ENCODE measurements around the gene DNMBP.
"Not testable (repeated sequence)": the region's sequence is repeated elsewhere in the genome, so short reads cannot be mapped to it uniquely, and the experiment has no call there.

The DNMBP gene

DNA sequence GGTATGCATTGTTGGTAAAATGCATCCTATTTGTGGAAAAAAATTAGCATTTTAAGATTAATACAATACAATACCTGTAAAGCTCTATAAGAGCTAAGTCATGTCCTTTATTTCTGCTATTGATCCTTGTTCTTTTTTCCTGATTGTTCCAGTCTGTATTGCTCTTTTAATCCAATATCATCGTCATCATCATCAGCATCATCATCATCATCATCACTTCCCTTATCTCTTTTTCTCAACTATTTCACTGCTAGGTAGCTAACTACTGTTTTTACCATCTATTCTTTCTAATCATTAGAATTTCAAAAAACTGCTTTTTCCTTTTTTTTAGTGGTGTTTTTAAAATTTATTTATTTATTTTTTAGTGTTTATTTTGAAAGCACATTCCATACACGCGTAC is 156.1 kb downstream of the DNMBP start:
- DNase-seq: no peak

DNA sequence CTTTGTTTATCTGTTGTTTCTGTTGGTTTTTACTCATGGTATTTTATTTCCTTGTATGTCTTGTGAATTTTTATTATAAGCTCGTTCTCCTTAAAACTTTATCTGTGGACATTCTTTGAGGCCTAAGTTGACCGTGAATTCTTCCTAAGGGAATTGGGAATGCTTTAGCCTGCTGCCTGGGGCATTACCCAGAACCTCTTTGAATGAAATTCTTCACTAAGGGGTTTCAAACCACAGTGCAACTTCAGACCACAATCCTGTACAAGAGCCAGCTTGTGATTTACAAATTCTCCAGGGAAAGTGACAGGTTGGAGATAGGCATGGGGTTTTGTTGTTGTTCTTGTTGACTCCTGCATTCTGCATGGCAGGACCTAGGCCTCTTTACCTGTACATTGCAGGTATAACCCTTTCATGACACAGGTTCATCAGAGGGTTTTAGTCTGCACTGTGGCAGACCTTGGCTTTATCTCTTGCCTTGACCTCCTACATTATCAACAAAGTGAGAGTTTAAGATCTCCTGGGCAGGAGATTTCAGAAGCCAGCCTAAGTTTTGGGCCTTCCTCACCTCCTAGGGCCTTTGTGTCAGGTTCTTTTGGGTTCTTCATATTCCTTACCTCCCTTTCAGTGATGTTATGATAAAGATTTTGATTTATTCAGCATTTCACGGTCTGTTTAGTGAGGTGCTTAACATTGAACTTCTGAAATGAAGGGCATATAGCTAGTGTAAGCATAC is 157.1 kb downstream of the DNMBP start:
- no peak for DNase-seq

- DNase-seq: no peak
Measured at GRCh38 chr10:99851825-99852224, 157.9 kb downstream of the DNMBP start.

GRCh38 chr10:99850767-99851340 is 158.9 kb downstream of the DNMBP start:
- no peak for DNase-seq

GRCh38 chr10:99850021-99850766 is 159.6 kb downstream of the DNMBP start:
- no peak for DNase-seq

- no peak for DNase-seq
Measured at GRCh38 chr10:99849536-99849935, 160.2 kb downstream of the DNMBP start.

- DNase-seq: no peak
Measured at GRCh38 chr10:99849057-99849456, 160.7 kb downstream of the DNMBP start.

DNA sequence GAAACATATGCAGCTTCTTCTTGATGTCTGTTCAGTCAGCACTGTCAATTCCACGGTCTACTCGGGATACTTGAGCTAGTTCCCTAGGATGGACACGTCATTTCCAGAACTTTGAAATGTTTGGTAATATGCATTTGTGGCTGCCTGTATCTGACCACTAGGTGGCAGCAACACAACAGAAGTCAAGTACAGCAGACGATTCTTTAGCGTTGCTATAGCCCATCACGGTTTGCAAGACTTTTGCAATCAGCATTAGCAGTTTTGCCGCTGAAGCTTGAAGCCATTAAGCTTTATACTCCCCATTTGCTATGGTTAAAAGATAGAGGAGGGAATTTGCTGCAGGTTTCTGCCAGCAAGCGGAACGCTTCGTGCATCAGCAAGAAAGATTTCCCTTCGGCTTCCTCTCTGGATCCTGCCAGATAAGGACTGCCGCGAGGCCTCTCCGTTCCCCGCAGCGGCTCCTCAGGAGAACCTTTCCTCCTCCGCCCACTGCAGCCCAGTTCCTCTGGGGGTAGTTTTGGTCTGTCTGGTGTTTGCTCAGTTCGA is 163.8 kb downstream of the DNMBP start:
- peak; percentile 61 for DNase-seq

DNA sequence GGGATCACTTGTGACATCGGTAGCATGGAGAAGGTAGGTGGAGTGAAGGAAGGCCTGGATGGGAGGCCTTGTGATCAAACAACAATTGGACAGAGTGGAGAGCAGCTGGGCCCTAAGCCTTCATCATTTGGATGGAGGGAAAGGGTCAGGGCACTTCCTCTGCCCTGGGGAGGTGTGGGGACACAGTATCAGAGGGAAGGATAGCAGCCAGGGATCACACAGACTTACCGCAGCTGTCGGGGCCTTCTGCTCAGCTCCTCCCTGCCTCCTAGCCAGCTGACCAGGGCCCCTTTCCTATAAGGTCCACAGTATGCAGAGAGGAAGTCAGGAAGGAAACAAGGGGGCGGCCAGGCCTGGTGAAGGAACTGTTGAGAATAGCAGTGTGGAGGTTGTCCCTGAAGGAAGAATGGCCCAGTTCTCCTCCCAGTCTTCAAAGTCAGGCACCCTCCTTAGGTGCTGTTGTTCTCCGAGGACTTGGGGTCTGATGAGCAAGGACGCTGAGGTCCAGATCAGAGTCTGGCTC is 165.3 kb downstream of the DNMBP start:
- no peak for DNase-seq

DNA sequence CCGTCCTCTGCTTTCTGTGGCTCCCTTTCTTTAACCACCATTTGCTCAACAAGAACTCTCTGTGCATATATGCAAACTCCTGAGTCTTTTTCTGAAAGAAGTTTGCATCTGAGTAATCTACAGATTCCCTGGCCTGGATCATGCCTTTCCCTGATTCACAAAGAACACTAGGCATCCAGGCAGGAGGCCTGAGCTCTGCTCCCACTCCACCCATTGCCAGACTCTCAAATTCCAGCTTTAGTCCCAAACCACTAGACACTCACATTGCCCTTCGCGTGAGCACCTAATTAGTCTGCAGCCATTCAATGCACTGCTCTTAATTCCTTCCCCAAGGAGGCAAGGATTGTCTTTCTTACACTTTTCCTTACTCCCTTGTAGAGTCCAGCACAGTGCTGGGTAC is 166.4 kb downstream of the DNMBP start:
- no peak for DNase-seq

- DNase-seq: no peak
Measured at GRCh38 chr10:99841746-99842145, 168.0 kb downstream of the DNMBP start.

DNA sequence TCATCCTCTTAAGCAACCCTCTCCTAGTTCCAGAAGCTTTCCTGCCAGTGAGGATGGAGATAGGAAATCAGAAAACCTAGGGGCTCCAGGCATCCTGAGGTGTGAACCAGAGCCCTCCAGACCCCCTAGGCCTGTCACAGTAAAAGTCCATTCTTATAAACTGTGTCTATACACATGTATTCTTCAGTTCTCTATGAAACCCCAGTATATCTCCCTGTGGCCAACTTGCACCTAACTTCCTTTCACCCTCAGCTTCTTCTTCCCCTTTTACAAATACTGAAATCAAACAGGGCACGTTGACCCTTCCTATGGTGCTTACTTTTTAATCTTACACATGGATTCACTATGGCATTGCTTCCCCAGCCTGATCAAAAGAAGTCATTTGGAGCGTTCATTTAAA is 168.9 kb downstream of the DNMBP start:
- DNase-seq: not testable (repeated sequence)

GRCh38 chr10:99836711-99837110 is 173.0 kb downstream of the DNMBP start:
- DNase-seq: no peak

GRCh38 chr10:99835947-99836346 is 173.8 kb downstream of the DNMBP start:
- DNase-seq: no peak

- DNase-seq: no peak
Measured at GRCh38 chr10:99834410-99834809, 175.3 kb downstream of the DNMBP start.

DNA sequence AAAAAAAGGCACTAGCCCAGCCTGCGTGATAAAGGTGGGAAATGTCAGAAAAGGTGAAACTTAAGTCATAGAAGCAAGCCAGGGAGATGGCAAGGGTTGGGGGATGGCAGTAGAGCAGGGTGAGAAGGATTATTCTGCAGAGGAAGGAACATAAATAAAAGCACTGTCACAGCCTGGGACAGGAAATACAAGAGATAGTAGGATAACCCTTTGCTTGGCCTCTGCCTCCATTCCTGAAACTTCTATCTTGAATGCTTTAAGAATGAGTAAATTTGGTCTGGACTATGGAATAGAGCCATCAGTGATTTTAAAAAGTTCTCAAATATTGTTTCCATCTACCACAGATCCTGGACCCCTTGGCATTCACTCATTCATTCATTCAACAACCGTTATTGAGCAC is 177.3 kb downstream of the DNMBP start:
- DNase-seq: no peak

GRCh38 chr10:99828464-99828863 is 181.3 kb downstream of the DNMBP start:
- no peak for DNase-seq

DNA sequence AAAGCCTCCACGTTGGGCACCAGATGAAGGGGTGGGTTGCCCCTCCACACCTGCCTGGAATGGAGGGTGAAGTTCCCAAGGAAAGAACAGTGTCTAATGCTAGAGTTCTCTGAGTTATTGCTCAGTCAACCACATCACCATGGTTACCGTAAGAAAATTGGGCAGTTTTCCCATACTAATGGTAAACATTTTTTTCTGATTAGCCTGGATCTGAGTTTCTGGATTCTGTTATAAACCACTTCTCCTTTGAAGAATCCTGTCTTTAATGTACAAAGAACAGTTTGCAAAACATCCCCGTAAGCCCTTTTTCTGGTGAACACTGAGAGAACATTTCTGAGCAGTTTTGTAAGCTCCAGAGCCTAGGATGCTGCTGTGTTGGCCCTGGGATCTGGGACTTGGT is 181.8 kb downstream of the DNMBP start:
- DNase-seq: no peak

Data from activated CD4-positive, alpha-beta T cell treated with anti-CD3 and anti-CD28 coated beads, Interleukin-2, amount 50 U/mL, for 1 hour (primary cell).